ENCODE measurements around the gene ASTL.

GRCh38 chr2:96159084-96159830, 21.0 kb upstream of the ASTL start:
- TF ChIP-seq POLR2A (IDR thresholded peaks at IDR 0.05; ENCODE audit: extremely low read depth, insufficient read length), result no peak
- no peak for TF ChIP-seq CTCF (IDR thresholded peaks at IDR 0.05; ENCODE audit: low read depth, low read length)
- TF ChIP-seq MAX (IDR thresholded peaks at IDR 0.05; ENCODE audit: low read depth, low read length), result no peak

All from NB4 (cell line).